Neural crest cell (in vitro differentiated cells): Measurements from ENCODE around the gene WDR86. TPM values are rescaled to one million over a fixed set of nuclear protein-coding genes. Genes with fewer than 3 reads are reported as not detected.

Source experiments
- DNase-seq: peaks from one replicate; pipeline ENCODE4 v3.0.0; 2021; ENCODE audit warnings: low read depth, mixed read lengths, low spot score
- H3K27ac Mint-ChIP-seq: one replicate; pipeline ENCODE4 v1.8.0; 2021; ENCODE audit warnings: mild to moderate bottlenecking, mixed read lengths; ENCODE audit not compliant: unreplicated experiment
- H3K27me3 Mint-ChIP-seq: 2 replicates; pipeline ENCODE4 v1.8.0; 2021; ENCODE audit warnings: low read depth, mild to moderate bottlenecking, mixed read lengths
- H3K36me3 Mint-ChIP-seq: 2 replicates; pipeline ENCODE4 v1.8.0; 2021; ENCODE audit warnings: low read depth, mild to moderate bottlenecking, mixed read lengths
- H3K4me1 Mint-ChIP-seq: 2 replicates; pipeline ENCODE4 v1.8.0; 2021; ENCODE audit warnings: mixed read lengths
- H3K4me3 Mint-ChIP-seq: one replicate; pipeline ENCODE4 v1.8.0; 2021; ENCODE audit warnings: mild to moderate bottlenecking, mixed read lengths
- H3K9me3 Mint-ChIP-seq: 2 replicates; pipeline ENCODE4 v1.8.0; 2021; ENCODE audit warnings: mixed read lengths
- long read RNA-seq: library from polyadenylated mRNA; unstranded; transcript quantifications from one replicate; pipeline ENCODE4 v2.0.0, GENCODE V29; 2020
- total RNA-seq: library from RNA; stranded (reverse); gene quantifications from 2 replicates; pipeline ENCODE4 v1.2.1, GENCODE V29; 2021
- TF ChIP-seq, protein P1 (sequence below): fragments of 200-600 bp; sonication (generic); conservative IDR thresholded peaks from 2 replicates; pipeline ENCODE4 v1.5.0; 2021; ENCODE audit warnings: antibody characterized with exemption, mild to moderate bottlenecking

Gene WDR86, protein sequence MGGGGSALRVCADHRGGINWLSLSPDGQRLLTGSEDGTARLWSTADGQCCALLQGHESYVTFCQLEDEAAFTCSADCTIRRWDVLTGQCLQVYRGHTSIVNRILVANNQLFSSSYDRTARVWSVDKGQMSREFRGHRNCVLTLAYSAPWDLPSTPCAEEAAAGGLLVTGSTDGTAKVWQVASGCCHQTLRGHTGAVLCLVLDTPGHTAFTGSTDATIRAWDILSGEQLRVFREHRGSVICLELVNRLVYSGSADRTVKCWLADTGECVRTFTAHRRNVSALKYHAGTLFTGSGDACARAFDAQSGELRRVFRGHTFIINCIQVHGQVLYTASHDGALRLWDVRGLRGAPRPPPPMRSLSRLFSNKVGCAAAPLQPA
- total RNA-seq = 24.8 and 29.8 TPM in 2 replicates
- long read RNA-seq, partial matches to known transcripts = 0 of 3 reads
- long read RNA-seq, other reads (novel, unspliced or antisense) = 3 of 3 reads

DNA sequence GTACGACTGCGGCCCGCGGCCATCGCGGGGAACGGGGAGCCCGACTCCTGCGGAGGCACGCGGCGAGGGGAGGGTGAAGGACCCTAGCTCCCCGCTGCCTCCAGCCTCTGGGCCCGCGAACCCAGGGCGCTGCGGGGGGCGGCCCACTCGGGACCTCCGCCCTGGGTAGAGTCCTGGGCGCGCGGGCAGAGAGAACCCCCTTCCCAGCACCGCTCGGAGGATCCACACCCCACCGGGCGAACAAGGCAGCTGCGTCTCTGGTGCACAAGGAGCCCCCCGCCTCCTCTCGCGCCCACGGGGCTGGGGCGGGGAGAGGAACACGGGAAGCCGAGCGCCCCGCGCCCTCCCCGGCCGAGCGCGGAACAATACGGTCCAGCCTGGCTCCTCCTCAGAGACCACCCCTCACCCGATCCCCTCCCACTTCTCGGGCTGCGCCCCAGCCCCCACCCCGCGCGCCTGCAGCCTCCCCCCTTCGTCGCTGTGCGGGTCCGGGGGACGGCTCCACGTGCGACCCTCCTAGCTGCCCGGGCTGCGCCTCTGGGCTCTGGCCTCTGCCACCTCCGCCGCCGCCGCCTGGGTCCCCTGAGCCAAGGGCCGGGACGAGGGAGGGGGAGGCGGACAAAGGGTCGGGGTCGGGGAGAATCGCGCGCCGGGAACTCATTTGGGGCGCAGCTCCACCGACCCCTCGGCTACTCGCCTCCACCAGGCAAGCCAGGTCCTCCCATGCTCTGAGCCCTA lies at the start of gene WDR86:
WDR86 (minus strand) TSS at position 372 of the 738 bp plus-strand sequence. CDS start 449 bp downstream, outside the sequence.
- peaks cover 31% of the 10 kb centered on the region for H3K27me3 Mint-ChIP-seq
- no peaks in the 10 kb centered on the region for H3K36me3 Mint-ChIP-seq
- peak; percentile 51 for DNase-seq
- H3K9me3 Mint-ChIP-seq = no peaks in the 10 kb centered on the region
- TF ChIP-seq, protein P1, sequence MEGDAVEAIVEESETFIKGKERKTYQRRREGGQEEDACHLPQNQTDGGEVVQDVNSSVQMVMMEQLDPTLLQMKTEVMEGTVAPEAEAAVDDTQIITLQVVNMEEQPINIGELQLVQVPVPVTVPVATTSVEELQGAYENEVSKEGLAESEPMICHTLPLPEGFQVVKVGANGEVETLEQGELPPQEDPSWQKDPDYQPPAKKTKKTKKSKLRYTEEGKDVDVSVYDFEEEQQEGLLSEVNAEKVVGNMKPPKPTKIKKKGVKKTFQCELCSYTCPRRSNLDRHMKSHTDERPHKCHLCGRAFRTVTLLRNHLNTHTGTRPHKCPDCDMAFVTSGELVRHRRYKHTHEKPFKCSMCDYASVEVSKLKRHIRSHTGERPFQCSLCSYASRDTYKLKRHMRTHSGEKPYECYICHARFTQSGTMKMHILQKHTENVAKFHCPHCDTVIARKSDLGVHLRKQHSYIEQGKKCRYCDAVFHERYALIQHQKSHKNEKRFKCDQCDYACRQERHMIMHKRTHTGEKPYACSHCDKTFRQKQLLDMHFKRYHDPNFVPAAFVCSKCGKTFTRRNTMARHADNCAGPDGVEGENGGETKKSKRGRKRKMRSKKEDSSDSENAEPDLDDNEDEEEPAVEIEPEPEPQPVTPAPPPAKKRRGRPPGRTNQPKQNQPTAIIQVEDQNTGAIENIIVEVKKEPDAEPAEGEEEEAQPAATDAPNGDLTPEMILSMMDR = peak; percentile 17
- H3K4me3 Mint-ChIP-seq = peak within 1 kb of the TSS; percentile 92
- peaks cover 25% of the 10 kb centered on the region for H3K4me1 Mint-ChIP-seq
- H3K27ac Mint-ChIP-seq = peak within 1 kb of the TSS; percentile 35

DNA sequence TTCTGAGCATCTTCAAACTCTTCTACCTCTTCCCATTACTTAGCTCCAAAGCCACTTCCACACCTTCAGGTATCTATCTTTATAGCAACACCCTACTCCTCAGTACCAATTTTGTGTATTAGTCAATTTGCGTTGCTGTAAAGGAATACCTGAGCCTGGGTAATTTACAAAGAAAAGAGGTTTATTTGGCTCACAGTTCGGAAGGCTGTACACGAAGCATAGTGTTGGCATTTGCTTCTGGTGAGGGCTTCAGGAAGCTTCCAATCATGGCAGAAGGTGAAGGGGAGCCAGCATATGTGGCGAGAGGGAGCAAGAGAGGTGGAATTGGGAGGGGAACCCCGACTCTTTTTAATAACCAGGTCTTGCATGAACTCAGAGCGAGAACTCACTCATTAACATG lies 47.7 kb upstream of the WDR86 start:
- no peak overlapping the region for H3K27ac Mint-ChIP-seq
- H3K36me3 Mint-ChIP-seq = peaks cover 8% of the 10 kb centered on the region
- H3K9me3 Mint-ChIP-seq = peaks cover 1% of the 10 kb centered on the region
- no peak overlapping the region for H3K4me3 Mint-ChIP-seq
- peaks cover 30% of the 10 kb centered on the region for H3K4me1 Mint-ChIP-seq
- no peak for DNase-seq
- TF ChIP-seq, protein P1 = no peak
- no peaks in the 10 kb centered on the region for H3K27me3 Mint-ChIP-seq

DNA sequence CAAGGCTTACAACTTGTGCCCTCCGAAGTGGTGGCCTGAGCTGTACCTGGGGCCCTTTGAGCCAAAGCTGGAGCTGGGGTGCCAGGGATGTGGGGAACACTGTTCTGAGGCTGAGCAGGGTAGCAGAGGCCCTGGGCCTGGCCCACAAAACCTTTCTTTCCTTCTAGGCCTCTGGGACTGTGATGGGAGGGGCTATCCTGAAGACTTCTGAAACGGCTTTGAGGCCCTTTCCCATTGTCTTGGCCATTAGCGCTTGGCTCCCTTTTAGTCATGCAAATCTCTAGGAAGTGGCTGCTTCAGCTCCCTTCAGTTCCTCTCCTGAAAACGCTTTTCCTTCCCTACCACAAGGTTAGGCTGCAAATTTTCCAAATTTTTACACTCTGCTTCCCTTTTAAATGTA lies 46.9 kb upstream of the WDR86 start:
- H3K27me3 Mint-ChIP-seq = no peaks in the 10 kb centered on the region
- no peaks in the 10 kb centered on the region for H3K9me3 Mint-ChIP-seq
- TF ChIP-seq, protein P1 = no peak
- H3K27ac Mint-ChIP-seq = no peak overlapping the region
- H3K4me1 Mint-ChIP-seq = peaks cover 30% of the 10 kb centered on the region
- no peak for DNase-seq
- peaks cover 3% of the 10 kb centered on the region for H3K36me3 Mint-ChIP-seq
- no peak overlapping the region for H3K4me3 Mint-ChIP-seq

DNA sequence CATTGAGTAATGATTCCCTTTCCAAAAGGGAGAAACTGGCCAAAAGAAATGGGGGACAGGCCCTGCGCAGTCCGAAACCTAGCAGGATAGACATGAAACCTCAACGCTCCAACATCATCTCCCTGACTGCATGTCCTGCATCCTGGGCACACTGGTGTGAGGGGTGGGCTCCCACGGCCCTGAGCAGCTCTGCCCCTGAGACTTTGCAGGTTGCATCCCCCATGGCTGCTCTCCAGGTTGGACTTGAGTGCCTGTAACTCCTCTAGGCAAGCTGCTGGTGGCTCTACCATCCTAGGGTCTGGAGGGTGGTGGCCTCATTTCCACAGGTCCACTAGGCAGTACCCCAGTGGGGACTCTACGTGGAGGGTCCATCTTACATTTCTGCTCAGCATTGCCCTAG lies 46.4 kb upstream of the WDR86 start:
- H3K4me1 Mint-ChIP-seq = peaks cover 30% of the 10 kb centered on the region
- no peak for DNase-seq
- TF ChIP-seq, protein P1 = no peak
- peaks cover 3% of the 10 kb centered on the region for H3K36me3 Mint-ChIP-seq
- no peaks in the 10 kb centered on the region for H3K27me3 Mint-ChIP-seq
- H3K4me3 Mint-ChIP-seq = no peak overlapping the region
- H3K9me3 Mint-ChIP-seq = no peaks in the 10 kb centered on the region
- H3K27ac Mint-ChIP-seq = no peak overlapping the region

GRCh38 chr7:151455690-151456089 lies 45.9 kb upstream of the WDR86 start:
- Mint-ChIP-seq H3K9me3 (no peaks in the 10 kb centered on the region), H3K27ac (no peak overlapping the region), H3K27me3 (no peaks in the 10 kb centered on the region), H3K4me1 (peaks cover 28% of the 10 kb centered on the region), H3K4me3 (no peak overlapping the region), H3K36me3 (peaks cover 3% of the 10 kb centered on the region)
- DNase-seq = no peak
- TF ChIP-seq, protein P1 = no peak
